ENCODE results near the gene MANEA.
"Not testable (repeated sequence)": the region's sequence is repeated elsewhere in the genome, so short reads cannot be mapped to it uniquely, and the experiment has no call there.

Gene MANEA

DNA sequence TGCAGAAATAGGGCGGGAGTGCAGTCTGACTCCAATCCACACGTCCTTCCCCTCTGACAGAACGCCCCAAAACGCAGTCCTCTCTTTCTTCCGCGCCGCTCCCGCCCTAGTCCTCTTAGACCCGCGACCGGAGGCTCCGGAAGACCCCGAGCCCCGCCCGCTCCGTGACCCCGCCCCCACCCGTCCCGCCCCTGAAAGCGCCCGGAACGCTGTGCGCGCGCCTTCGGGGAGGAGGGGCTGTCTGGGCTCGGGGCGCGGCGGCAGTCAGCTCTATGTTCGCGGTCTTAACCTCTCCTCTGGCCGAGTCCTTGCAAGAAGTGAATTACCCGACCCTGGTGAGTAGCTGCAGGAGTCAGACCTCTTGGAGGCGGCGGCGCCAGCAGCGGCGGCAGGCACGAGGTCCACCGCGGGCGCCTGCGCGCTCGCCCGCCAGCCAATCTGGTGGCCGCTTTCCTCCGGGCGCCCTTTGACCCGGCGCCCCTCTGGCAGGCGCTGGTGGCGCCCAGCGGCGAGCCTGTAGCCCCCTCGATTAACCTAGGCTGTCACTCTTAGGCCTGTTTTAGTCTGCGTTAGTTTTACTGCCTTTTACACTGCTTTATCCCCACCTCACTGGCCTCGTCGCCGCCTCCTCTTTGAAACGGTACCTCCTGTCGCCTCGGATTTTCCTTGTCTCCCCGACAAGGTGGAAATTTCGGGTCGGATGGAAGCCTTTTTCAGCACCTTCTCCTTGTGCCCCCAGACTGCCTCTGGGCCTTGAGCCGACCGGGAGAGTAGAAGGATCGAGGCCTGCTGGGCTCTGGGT, at the start of gene MANEA:
Gene MANEA (plus strand): TSS at position 232 of the 802 bp plus-strand sequence. CDS start 8,905 bp downstream, outside the sequence.
- DNase-seq (ENCODE audit: low spot score), result peak; percentile 92

DNA sequence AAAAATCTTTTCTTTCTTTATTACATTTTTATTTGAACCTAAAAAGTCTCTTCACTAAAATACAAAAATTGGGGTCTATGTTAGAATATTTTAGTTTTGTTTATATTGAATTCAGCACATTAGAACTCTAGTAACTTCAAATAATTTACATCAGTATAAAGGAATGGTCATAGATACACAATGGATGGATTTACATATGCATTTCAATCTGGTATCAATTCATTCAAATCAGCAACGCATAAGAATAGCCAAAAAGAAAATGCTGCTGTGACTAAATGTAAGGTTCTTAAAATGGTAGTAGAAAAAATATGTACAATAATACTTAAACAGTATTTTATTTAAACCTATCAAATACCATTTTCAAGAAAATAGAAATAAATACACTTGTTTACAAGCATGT, 47.6 kb upstream of the MANEA start:
- no peak for DNase-seq (ENCODE audit: low spot score)

GRCh38 chr6:95530176-95530819, 47.0 kb upstream of the MANEA start:
- DNase-seq (ENCODE audit: low spot score), result no peak

GRCh38 chr6:95543798-95544197, 33.5 kb upstream of the MANEA start:
- no peak for DNase-seq (ENCODE audit: low spot score)

DNA sequence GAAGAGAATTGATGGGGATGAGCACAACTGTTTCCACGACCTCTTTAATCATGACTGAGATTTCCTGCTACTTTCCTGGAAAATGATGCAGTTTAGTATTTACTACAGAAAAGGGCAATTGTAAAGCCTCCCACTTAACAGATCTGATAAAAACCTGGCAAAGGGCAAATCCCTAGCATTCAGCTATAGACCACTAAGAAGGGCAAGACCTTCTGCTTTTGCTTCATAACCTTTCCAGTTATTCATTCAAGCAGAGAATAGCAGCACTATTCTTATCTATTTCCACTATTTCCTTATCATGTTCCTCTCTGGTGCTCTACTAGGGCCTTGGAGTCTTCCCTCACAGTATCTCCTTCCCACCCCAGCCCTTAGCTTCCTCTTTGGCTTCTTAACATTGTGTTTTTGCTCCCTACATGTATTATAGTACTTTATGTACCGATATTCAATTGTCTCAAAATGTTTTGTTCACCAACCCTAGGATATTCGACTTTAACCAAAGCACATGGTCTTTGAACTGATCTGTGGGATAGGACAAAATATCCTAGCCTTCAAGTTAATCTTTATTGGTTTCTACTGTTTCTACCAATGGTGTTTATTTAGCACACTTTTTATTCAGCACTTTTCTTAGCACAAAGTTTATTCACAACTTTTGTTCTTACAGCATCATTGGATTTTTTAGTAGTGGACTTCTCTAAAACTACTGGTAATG, 32.7 kb upstream of the MANEA start:
- no peak for DNase-seq (ENCODE audit: low spot score)

GRCh38 chr6:95545226-95545625, 32.1 kb upstream of the MANEA start:
- no peak for DNase-seq (ENCODE audit: low spot score)

DNA sequence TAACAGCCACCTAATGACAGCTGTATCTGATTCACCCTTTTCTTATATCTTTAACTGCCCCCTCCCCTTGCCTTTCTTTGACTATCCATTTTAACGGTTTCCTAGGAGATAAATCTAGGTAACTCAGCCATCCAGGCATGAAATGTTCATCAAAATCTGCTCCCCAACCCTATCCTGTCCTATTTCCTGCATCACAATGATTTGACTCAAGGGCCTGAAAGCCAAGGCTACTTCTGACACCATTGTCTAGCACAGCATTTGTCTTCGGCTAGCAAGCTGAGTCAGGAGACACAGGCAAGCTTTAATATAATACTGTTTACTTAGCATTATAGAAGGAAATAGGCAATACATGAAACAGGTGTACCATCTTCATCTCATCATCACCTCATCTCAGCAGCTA, 31.6 kb upstream of the MANEA start:
- no peak for DNase-seq (ENCODE audit: low spot score)

- no peak for DNase-seq (ENCODE audit: low spot score)
Observed at GRCh38 chr6:95546148-95546547, 31.2 kb upstream of the MANEA start.

DNA sequence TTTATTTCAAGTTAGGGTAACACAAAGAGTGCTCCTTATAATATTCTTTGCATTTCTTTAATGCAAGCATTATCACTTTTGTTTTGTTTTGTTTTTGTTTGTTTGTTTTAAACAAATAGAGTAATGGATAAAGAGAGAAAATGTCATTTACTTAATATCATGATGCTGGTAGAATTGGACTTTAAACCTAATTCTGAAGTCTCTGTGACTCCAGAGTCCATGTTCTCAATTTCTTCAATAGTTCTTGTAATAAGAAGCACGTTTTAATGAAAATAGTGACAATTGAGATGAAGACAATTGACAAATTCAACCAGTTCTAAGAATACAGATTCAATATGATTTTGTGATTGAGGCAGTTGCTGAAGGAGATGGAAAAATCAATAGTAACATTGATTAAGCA, 30.3 kb upstream of the MANEA start:
- DNase-seq (ENCODE audit: low spot score), result no peak

DNA sequence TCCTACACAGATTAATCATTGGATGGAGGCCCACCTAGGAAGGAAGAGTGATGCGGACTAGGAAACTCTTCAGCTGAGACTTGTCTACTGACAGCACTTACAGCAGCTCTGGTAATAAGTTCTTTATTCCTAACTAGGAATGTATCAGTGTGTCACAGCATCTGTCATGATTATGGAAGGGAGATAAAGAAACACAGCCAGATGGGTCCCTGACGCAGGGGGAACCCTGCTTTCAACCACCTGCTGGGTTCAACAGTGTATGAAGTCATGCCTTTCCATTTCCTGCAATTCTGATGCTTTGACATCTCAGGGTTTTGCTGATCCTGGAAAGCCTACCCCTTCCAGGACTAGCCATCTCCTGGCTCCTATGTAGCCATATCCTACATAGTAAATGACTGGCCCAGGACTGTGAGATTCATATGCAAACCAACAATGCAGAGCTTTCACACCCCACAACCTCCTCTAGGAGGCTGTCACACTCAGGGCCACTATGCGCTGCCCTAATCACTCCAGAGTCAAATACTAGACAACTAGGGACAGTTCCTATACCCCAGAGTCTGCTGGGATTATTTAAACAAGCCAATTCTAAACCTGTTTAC, 29.0 kb upstream of the MANEA start:
- no peak for DNase-seq (ENCODE audit: low spot score)

DNA sequence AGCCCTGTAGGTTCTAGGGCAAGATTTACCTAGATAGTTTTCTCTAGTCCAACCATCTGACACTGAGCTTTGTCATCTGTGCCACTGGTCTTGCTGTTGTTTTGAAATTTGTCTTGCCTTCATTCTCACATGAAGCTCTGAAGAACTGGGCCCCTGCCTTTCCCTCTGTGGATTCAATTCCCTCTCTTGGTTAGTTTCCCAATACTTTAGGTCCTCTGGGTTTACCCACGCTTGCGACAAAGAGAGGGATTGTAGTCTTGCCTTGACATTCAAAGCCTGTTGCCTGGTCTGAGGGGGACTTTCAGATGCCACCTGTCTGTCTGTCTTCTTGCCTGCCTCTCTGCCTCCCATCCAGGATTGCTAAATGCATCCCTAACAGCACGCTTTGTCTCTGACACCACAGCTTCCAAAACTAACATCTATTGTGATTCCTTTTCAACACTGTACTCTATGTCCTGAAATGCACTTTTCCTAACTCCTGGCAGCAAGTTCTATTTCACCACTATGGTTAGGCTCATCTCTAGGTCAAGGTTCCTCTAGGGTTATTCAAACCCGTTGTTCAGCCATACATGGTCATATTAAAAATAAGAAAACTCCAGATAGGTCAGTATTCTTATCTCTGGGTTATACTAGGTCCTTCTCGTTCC, 25.5 kb upstream of the MANEA start:
- DNase-seq (ENCODE audit: low spot score), result no peak

DNA sequence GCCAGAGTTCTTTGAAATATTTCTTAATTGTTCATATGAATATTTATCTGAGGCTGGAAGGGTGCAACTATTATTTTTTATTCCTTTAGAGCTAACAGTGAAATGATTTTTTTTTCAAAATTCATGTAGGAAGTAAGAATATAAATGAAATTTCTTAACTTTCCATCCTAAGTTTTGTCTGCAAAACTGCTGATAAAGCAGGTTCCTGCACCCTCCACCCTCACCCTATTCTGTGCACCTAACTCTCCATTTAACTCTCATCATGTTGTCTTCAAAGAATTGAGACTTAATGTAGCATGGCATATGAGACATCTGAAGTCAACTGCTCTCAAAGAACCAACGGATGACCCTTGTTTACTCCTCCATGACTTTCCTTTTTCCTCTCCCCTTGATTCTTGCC, 23.5 kb upstream of the MANEA start:
- no peak for DNase-seq (ENCODE audit: low spot score)

GRCh38 chr6:95560956-95561355, 16.4 kb upstream of the MANEA start:
- DNase-seq (ENCODE audit: low spot score), result not testable (repeated sequence)

DNA sequence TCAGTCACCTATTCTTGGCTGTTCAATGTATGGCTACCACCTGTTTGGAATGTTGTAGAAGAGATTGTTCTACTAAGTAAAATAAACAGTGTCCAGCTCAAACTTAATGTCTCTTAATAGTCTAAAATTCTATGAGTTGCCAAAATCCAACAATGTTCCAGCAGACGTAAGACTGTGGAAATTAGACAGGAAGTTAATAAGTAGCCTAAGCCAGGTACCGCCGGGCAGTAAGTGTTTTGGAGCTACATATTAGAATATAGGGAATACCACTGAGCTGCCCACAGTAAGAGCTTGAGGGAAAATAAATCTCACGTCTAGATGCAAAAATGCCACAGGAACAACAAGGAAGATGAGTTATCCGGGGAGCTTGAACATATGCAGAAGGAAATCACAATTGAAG, 7.8 kb upstream of the MANEA start:
- no peak for DNase-seq (ENCODE audit: low spot score)

- peak; percentile 21 for DNase-seq (ENCODE audit: low spot score)
Observed at GRCh38 chr6:95572098-95572497, 5.2 kb upstream of the MANEA start.

- peak; percentile 14 for DNase-seq (ENCODE audit: low spot score)
Observed at GRCh38 chr6:95574811-95575210, 2.5 kb upstream of the MANEA start.

GRCh38 chr6:95576218-95576997, 927 bp upstream of the MANEA start:
- peak; percentile 68 for DNase-seq (ENCODE audit: low spot score)

DNA sequence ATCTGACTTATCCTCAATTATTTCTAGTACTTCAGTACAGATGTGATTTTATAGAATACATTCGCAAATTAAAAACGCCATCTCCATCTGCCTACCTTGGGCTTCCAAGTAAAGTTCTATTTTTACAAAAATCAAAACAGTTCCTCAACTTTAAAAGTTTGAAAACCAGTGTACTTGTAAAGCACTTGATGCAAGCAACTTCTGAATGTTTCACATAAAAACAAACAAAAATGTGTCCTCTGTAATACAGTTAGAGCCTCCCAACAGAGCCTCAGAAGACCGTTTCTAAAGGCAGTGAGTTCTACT, 384 bp upstream of the MANEA start:
- no peak for DNase-seq (ENCODE audit: low spot score)

DNA sequence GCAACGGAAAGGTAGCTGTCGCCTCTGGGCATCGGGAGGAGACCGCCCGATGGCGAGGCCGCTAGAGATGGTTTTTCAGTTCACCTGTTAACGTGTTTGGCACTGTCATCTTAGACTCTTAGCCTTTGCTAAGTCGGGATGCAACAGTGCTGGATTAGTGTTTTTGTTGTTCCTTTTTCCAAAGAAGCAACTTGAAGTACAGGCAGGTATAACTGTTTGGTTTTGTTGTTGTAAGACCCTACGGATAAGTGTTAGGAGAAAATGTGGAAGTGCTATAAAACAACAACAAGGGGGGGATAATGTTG, 723 bp downstream of the MANEA start:
- peak; percentile 15 for DNase-seq (ENCODE audit: low spot score)

GRCh38 chr6:95581073-95581472, 3.7 kb downstream of the MANEA start:
- no peak for DNase-seq (ENCODE audit: low spot score)

DNA sequence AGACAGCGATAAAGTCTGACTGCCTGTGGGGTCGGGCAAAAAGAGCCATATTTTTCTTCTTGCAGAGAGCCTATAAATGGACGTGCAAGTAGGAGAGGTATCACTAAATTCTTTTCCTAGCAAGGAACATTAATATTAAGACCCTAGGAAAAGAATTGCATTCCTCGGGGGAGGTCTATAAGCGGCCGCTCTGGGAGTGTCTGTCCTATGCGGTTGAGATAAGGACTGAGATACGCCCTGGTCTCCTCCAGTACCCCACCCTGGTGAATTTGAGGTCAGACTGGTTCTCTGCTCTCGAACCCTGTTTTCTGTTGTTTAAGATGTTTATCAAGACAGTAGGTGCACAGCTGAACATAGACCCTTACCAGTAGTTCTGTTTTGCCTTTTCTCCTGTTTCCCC, 6.9 kb downstream of the MANEA start:
- DNase-seq (ENCODE audit: low spot score), result not testable (repeated sequence)

- no peak for DNase-seq (ENCODE audit: low spot score)
Observed at GRCh38 chr6:95587989-95588388, 10.7 kb downstream of the MANEA start.
